DOHH2 (cell line): ENCODE data around the gene KCTD13.
"Not testable (repeated sequence)": the region's sequence is repeated elsewhere in the genome, so short reads cannot be mapped to it uniquely, and the experiment has no call there.

Source experiments
- H3F3A ChIP-seq: fragments of 200-600 bp; sonication (generic), shearing (Covaris generic); 2 replicates; pipeline ENCODE4 v1.6.0; 2016; ENCODE audit warnings: antibody characterized with exemption, mild to moderate bottlenecking; ENCODE audit not compliant: control insufficient read depth, insufficient read depth
- H3K27ac ChIP-seq: fragments of 200-600 bp; sonication (generic); 2 replicates; pipeline ENCODE4 v1.5.1; 2014; ENCODE audit warnings: low read depth, mild to moderate bottlenecking, low read length, moderate library complexity
- H3K27me3 ChIP-seq: fragments of 200-600 bp; sonication (generic); 2 replicates; pipeline ENCODE4 v1.6.1; 2014; ENCODE audit warnings: mild to moderate bottlenecking, low read length, mixed read lengths; ENCODE audit not compliant: control insufficient read depth
- H3K36me3 ChIP-seq: fragments of 200-600 bp; sonication (generic); 2 replicates; pipeline ENCODE4 v1.6.1; 2014; ENCODE audit warnings: mild to moderate bottlenecking, low read length, moderate library complexity, mixed read lengths; ENCODE audit not compliant: control insufficient read depth
- H3K4me1 ChIP-seq: fragments of 200-600 bp; sonication (generic); 2 replicates; pipeline ENCODE4 v1.6.1; 2014; ENCODE audit warnings: mild to moderate bottlenecking, low read length, mixed read lengths; ENCODE audit not compliant: control insufficient read depth
- H3K4me2 ChIP-seq: fragments of 200-600 bp; sonication (generic); 2 replicates; pipeline ENCODE4 v1.6.0; 2014; ENCODE audit warnings: mild to moderate bottlenecking, low read length, moderate library complexity
- H3K4me3 ChIP-seq: fragments of 200-600 bp; sonication (generic); 2 replicates; pipeline ENCODE4 v1.5.1; 2014; ENCODE audit warnings: mild to moderate bottlenecking, low read length, mixed read lengths
- H3K79me2 ChIP-seq: fragments of 200-600 bp; sonication (generic); 2 replicates; pipeline ENCODE4 v1.6.1; 2014; ENCODE audit warnings: mild to moderate bottlenecking, low read length, mixed read lengths; ENCODE audit not compliant: control insufficient read depth
- H3K9me2 ChIP-seq: fragments of 200-600 bp; sonication (generic); replicated peaks from 2 replicates; pipeline ENCODE4 v1.6.1; 2014; ENCODE audit warnings: mild to moderate bottlenecking, low read length, mixed read lengths; ENCODE audit not compliant: control insufficient read depth
- H3K9me3 ChIP-seq: fragments of 200-600 bp; sonication (generic); 2 replicates; pipeline ENCODE4 v1.6.1; 2014; ENCODE audit warnings: antibody characterized with exemption, low read length, mixed read lengths; ENCODE audit not compliant: control insufficient read depth, insufficient read depth
- H4K20me1 ChIP-seq: fragments of 200-600 bp; sonication (generic); 2 replicates; pipeline ENCODE4 v1.6.0; 2014; ENCODE audit warnings: low read depth, mild to moderate bottlenecking, antibody characterized with exemption, low read length, moderate library complexity; ENCODE audit not compliant: control insufficient read depth, insufficient read depth
- CTCF ChIP-seq: fragments of 200-600 bp; sonication (generic); IDR thresholded peaks from one replicate; pipeline ENCODE4 v1.5.1; 2014; ENCODE audit warnings: antibody characterized with exemption, mild to moderate bottlenecking, low read depth, low read length; ENCODE audit not compliant: poor library complexity, severe bottlenecking
- EZH2phosphoT487 ChIP-seq: fragments of 200-600 bp; sonication (generic); IDR thresholded peaks from 2 replicates; pipeline ENCODE4 v1.6.1; 2017; ENCODE audit warnings: borderline replicate concordance, mild to moderate bottlenecking, antibody characterized with exemption, low read length, moderate library complexity, mixed read lengths

Gene KCTD13

GRCh38 chr16:29891525-29892457 is 34.2 kb downstream of the KCTD13 start:
- Histone ChIP-seq H3K4me1 (no peaks in the 10 kb centered on the region), H3K36me3 (no peaks in the 10 kb centered on the region), H3K9me2 (no peaks in the 10 kb centered on the region), H3K27me3 (no peaks in the 10 kb centered on the region), H3K79me2 (no peaks in the 10 kb centered on the region), H3K9me3 (no peaks in the 10 kb centered on the region), H4K20me1 (no peaks in the 10 kb centered on the region), H3K4me2 (no peak overlapping the region), H3F3A (no peaks in the 10 kb centered on the region), H3K4me3 (no peak overlapping the region), H3K27ac (no peak overlapping the region)
- TF ChIP-seq CTCF (no peak), EZH2phosphoT487 (no peak)

- not testable (repeated sequence) for H3K4me3 ChIP-seq, H3K9me2 ChIP-seq, H3K79me2 ChIP-seq, H3K9me3 ChIP-seq, H3K4me1 ChIP-seq, H3K27ac ChIP-seq, H3K36me3 ChIP-seq, H4K20me1 ChIP-seq, H3F3A ChIP-seq, H3K27me3 ChIP-seq, H3K4me2 ChIP-seq
Measured at GRCh38 chr16:29889372-29889771, 36.7 kb downstream of the KCTD13 start.

GRCh38 chr16:29883987-29884386 is 42.0 kb downstream of the KCTD13 start:
- Histone ChIP-seq H3K27me3 (no peaks in the 10 kb centered on the region), H3K36me3 (no peaks in the 10 kb centered on the region)
- TF ChIP-seq EZH2phosphoT487 (no peak), CTCF (no peak)

GRCh38 chr16:29881050-29881449 is 45.0 kb downstream of the KCTD13 start:
- H3K27me3 ChIP-seq: no peaks in the 10 kb centered on the region
- no peak overlapping the region for H3K4me2 ChIP-seq
- no peaks in the 10 kb centered on the region for H3K9me2 ChIP-seq
- no peaks in the 10 kb centered on the region for H3K9me3 ChIP-seq
- no peak overlapping the region for H3K27ac ChIP-seq
- no peaks in the 10 kb centered on the region for H3K36me3 ChIP-seq
- H3K79me2 ChIP-seq: no peaks in the 10 kb centered on the region
- H4K20me1 ChIP-seq: no peaks in the 10 kb centered on the region
- H3K4me1 ChIP-seq: peaks cover 9% of the 10 kb centered on the region
- no peaks in the 10 kb centered on the region for H3F3A ChIP-seq
- no peak overlapping the region for H3K4me3 ChIP-seq
- TF ChIP-seq CTCF (no peak), EZH2phosphoT487 (no peak)

More at GRCh38 chr16:29883987-29884386, 42.0 kb downstream of the KCTD13 start:
- Histone ChIP-seq H3K79me2 (no peaks in the 10 kb centered on the region), H3K4me1 (no peaks in the 10 kb centered on the region), H3K9me2 (no peaks in the 10 kb centered on the region), H3F3A (no peaks in the 10 kb centered on the region), H3K9me3 (no peaks in the 10 kb centered on the region), H4K20me1 (no peaks in the 10 kb centered on the region), H3K4me2 (no peak overlapping the region), H3K27ac (no peak overlapping the region), H3K4me3 (no peak overlapping the region)
